GM19099 (cell line): ENCODE data around the gene ARHGAP26.

Experiments used
- POLR2A ChIP-seq: IDR thresholded peaks from 3 replicates; pipeline ENCODE4 v1.6.1; 2011; ENCODE audit warnings: low read depth; ENCODE audit not compliant: insufficient read length; ENCODE audit errors: extremely low read depth

The ARHGAP26 gene

GRCh38 chr5:143247134-143247815, 477.1 kb downstream of the ARHGAP26 start:
- no peak for TF ChIP-seq POLR2A

GRCh38 chr5:143248391-143248790, 478.2 kb downstream of the ARHGAP26 start:
- TF ChIP-seq POLR2A, result no peak

- no peak for TF ChIP-seq POLR2A
Observed at GRCh38 chr5:143248822-143249579, 478.8 kb downstream of the ARHGAP26 start.

GRCh38 chr5:143249851-143250250, 479.7 kb downstream of the ARHGAP26 start:
- TF ChIP-seq POLR2A, result no peak

- TF ChIP-seq POLR2A, result no peak
Observed at GRCh38 chr5:143251190-143251589, 481.0 kb downstream of the ARHGAP26 start.

- no peak for TF ChIP-seq POLR2A
Observed at GRCh38 chr5:143251946-143252345, 481.8 kb downstream of the ARHGAP26 start.

- TF ChIP-seq POLR2A, result no peak
Observed at GRCh38 chr5:143254819-143255218, 484.6 kb downstream of the ARHGAP26 start.

GRCh38 chr5:143258559-143259253, 488.5 kb downstream of the ARHGAP26 start:
- TF ChIP-seq POLR2A, result no peak

GRCh38 chr5:143259254-143259605, 489.1 kb downstream of the ARHGAP26 start:
- no peak for TF ChIP-seq POLR2A

- no peak for TF ChIP-seq POLR2A
Observed at GRCh38 chr5:143261748-143262392, 491.7 kb downstream of the ARHGAP26 start.

GRCh38 chr5:143262393-143263174, 492.4 kb downstream of the ARHGAP26 start:
- TF ChIP-seq POLR2A, result no peak

GRCh38 chr5:143263272-143263810, 493.2 kb downstream of the ARHGAP26 start:
- TF ChIP-seq POLR2A, result no peak

- no peak for TF ChIP-seq POLR2A
Observed at GRCh38 chr5:143265995-143266394, 495.8 kb downstream of the ARHGAP26 start.

- no peak for TF ChIP-seq POLR2A
Observed at GRCh38 chr5:143267186-143267585, 497.0 kb downstream of the ARHGAP26 start.
